Amniotic epithelial cell (primary cell): Measurements from ENCODE around the gene ZNF786.
"Not testable (repeated sequence)": the region's sequence is repeated elsewhere in the genome, so short reads cannot be mapped to it uniquely, and the experiment has no call there.

Experiments used
- DNase-seq: peaks from one replicate; pipeline ENCODE4 v3.0.0-alpha.2; 2010; ENCODE audit warnings: low read depth

The ZNF786 gene

GRCh38 chr7:149084407-149084806, 6.1 kb downstream of the ZNF786 start:
- no peak for DNase-seq

GRCh38 chr7:149081914-149082313, 8.6 kb downstream of the ZNF786 start:
- DNase-seq: no peak

- no peak for DNase-seq
Observed at GRCh38 chr7:149077594-149077993, 12.9 kb downstream of the ZNF786 start.

- DNase-seq: no peak
Observed at GRCh38 chr7:149075286-149075685, 15.2 kb downstream of the ZNF786 start.

GRCh38 chr7:149074116-149074885, 16.2 kb downstream of the ZNF786 start:
- no peak for DNase-seq

- no peak for DNase-seq
Observed at GRCh38 chr7:149072438-149072775, 18.1 kb downstream of the ZNF786 start.

- no peak for DNase-seq
Observed at GRCh38 chr7:149071641-149072437, 18.7 kb downstream of the ZNF786 start.

GRCh38 chr7:149071182-149071635, 19.3 kb downstream of the ZNF786 start:
- no peak for DNase-seq

GRCh38 chr7:149070372-149071125, 20.0 kb downstream of the ZNF786 start:
- DNase-seq: no peak

- DNase-seq: no peak
Observed at GRCh38 chr7:149067869-149068268, 22.6 kb downstream of the ZNF786 start.

- DNase-seq: no peak
Observed at GRCh38 chr7:149063476-149063875, 27.0 kb downstream of the ZNF786 start.

- not testable (repeated sequence) for DNase-seq
Observed at GRCh38 chr7:149062217-149062899, 28.2 kb downstream of the ZNF786 start.

- DNase-seq: peak; percentile 50
Observed at GRCh38 chr7:149060156-149060555, 30.4 kb downstream of the ZNF786 start.

GRCh38 chr7:149053885-149054284, 36.6 kb downstream of the ZNF786 start:
- no peak for DNase-seq

- no peak for DNase-seq
Observed at GRCh38 chr7:149053384-149053783, 37.1 kb downstream of the ZNF786 start.

GRCh38 chr7:149050941-149051340, 39.6 kb downstream of the ZNF786 start:
- peak; percentile 43 for DNase-seq

GRCh38 chr7:149048805-149049204, 41.7 kb downstream of the ZNF786 start:
- no peak for DNase-seq

- DNase-seq: no peak
Observed at GRCh38 chr7:149046416-149046815, 44.1 kb downstream of the ZNF786 start.

GRCh38 chr7:149043936-149044335, 46.6 kb downstream of the ZNF786 start:
- no peak for DNase-seq

GRCh38 chr7:149041350-149041749, 49.2 kb downstream of the ZNF786 start:
- DNase-seq: no peak

- DNase-seq: not testable (repeated sequence)
Observed at GRCh38 chr7:149038641-149039040, 51.9 kb downstream of the ZNF786 start.

- DNase-seq: no peak
Observed at GRCh38 chr7:149036676-149037075, 53.8 kb downstream of the ZNF786 start.
